Measurements from ENCODE around the gene MINAR1.

MINAR1 gene

DNA sequence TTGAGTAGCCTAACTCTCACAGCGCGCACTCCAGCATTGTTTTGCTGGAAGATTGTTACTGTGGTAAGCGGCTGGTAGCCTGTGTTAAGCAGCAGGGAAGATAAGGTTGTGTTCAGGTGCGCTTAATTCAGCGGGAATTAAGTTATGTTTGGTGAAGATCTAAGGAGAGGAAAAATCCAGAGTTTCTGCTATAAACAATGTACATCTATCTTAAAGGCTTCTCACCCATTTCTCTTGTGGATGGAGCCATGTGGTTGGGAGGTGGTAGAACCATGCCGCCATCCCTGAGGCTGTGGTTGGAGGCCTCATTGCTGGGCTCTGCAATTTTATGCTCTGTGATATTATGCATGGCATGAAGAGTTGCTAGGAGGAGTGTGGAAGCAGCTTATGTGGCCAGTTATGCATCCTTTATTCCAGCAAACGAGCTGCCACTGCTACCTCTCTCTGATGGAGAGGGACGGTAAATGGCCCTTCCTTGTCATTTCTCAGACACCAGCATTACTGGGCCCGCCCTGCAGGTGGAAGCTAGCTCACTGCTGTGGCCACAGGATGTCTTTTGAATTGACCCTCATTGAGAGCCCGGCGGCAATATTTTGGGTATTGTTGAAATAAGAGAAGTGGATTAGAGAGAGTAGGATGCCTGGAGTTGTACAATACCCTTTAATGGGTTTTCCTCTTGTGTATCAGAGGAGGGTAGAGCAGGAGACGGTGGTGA lies 1.3 kb downstream of the MINAR1 start:
- no peak for DNase-seq

DNA sequence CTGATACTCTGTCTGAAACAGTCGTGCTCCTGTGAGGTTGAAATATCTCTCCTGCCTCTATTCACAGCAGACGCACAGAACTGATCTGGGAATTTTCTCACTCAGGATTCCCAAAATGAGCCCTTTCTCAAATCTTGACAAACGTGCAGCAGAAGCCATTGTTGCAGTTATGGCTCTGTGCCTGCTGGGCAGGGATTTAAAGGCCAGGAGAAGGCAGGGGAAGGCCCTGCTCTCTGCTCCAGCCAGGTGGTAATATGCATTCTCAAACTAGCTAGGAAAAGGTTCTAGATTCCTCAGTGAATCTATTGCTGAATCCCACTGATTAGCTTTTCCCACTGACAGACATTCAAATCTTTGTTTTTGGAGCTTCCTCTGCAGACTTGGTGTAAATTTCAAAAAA lies 2.2 kb downstream of the MINAR1 start:
- DNase-seq: no peak

GRCh38 chr15:79436037-79436780 lies 4.1 kb downstream of the MINAR1 start:
- DNase-seq: no peak

GRCh38 chr15:79437275-79438000 lies 5.3 kb downstream of the MINAR1 start:
- DNase-seq: no peak

GRCh38 chr15:79439236-79439635 lies 7.1 kb downstream of the MINAR1 start:
- no peak for DNase-seq

DNA sequence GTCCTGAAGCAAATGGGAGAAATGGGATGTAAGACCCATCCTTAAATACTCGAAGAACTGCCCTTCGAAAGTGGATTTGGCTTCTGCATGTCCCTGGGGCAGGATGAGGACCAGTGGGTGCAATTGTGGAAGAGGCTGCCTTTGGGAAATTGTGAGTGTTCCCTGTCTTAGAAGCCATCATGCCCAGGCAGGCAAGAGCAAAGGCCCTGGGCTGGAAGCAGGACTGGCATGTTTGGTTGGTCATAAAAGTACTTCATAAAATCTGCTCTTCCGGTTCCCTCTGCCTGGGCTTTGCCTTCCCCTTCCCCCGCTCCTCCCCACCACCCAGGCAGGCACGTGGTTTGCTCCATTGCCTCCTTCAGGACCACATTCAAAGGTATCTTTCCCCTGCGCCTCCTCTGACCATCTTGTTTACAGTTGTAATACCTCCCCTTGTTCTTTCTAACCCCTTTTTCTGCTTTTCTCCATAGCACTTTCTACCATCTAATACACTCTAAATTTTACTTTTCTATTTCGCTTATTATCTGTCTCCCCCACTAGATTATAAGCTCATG lies 8.3 kb downstream of the MINAR1 start:
- DNase-seq: no peak

DNA sequence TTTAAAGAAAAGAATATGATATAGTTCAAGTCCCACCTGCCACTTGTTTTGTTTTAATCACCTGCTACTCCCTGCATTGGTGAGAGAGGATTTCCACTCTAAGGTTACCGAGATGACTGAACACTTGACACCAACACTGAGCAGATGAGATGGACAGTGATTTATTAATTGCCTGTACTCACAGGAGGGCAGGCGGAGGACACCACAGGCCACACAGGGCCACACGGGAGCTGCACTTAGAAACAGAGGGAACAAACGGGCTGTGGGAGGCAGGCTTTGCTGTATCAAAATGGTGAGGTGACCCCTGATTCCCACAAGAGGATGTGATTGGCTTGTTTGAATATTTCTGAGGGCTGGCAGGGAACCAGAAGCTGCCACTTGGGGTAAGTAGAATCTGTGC lies 10.8 kb downstream of the MINAR1 start:
- no peak for DNase-seq

DNA sequence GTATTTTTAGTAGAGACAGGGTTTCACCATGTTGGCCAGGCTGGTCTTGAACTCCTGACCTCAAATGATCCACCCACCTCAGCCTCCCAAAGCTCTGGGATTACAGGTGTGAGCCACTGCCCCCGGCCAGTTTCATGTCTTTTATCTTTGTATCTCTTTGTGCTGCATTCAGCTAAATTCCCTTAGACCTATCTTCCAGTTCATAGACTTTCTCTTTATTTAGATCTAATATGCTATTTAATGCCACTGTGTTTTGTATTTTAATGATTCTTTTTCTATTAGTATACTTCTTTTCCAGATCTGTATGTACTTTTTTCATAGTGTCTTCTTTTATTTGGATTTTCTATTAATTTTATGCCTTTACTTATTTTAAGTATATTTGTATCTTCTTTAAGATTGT lies 14.9 kb downstream of the MINAR1 start:
- DNase-seq: no peak

GRCh38 chr15:79450648-79451047 lies 18.5 kb downstream of the MINAR1 start:
- DNase-seq: no peak

GRCh38 chr15:79451361-79451999 lies 19.3 kb downstream of the MINAR1 start:
- DNase-seq: no peak

GRCh38 chr15:79452244-79453051 lies 20.3 kb downstream of the MINAR1 start:
- DNase-seq: no peak

- DNase-seq: no peak
Observed at GRCh38 chr15:79453446-79453845, 21.3 kb downstream of the MINAR1 start.

DNA sequence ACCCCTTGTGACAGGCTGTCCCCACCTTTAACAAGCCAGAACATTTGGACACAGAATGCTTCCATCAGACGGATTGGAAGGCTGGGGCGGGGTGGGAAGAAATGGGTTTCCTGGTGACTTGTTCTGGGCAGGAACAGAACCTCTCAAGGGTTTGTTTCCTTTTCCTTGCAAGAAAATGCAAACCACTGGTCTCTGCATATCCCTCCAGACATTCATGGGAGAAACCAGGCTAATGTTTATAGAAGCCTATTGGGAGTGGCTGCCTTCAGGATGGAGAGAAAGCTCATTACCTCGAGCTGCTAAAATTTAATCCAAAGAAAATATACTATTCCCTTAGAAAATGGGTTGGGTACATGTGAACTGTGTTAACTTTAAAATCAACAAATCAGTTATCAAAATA lies 21.9 kb downstream of the MINAR1 start:
- no peak for DNase-seq

DNA sequence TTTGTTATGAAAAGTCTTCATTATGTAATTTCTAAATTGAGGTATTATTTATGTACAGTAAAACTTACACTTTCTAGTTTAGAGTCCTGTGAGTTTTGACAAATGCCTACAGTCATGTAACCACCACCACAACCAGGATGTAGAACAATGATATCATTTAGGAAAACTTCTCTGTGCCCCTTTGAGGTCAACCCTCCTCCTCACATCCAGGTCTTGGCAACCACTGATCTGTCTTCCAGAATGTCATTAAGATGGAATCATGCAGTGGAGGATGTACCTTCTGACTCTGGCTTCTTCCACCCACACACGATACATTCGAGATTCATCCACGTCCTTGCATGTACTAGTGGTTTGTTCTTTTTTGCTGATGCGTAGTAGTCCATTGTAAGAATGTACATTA lies 23.2 kb downstream of the MINAR1 start:
- DNase-seq: no peak

DNA sequence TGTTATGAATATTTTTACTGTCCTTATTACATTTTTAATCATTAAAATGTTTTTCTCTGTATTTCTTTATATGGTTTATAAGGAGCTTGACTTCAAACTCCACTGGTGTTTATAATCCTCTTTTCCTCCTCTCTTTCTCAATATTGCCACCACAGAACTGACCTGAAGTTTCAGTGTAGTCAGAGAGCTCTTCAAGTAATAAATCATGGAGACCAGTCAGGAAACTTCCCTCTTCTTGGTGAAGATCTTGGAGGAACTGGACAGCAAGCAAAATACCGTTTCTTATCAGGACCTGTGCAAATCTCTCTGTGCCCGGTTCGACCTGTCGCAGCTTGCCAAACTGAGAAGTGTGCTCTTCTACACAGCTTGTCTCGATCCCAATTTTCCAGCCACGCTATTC lies 23.8 kb downstream of the MINAR1 start:
- DNase-seq: no peak

DNA sequence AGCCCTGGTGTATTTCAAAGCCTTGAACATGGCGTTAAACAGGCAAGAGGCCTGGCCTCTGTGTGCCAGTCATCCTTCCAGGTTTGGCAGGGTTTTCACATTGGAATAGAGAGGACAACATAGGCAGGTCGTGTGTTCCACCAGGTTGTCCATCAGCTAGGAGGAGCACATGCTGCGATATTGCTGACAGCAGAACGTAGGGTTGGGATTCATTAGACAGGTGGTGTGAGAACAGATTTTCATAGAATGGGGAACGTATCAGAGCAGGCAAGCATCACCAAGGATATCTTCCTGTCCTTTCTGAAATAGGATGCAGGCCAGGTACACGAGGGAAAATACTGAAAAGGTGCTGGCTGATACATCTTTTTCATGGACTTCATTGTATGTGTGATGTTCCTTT lies 26.4 kb downstream of the MINAR1 start:
- no peak for DNase-seq

DNA sequence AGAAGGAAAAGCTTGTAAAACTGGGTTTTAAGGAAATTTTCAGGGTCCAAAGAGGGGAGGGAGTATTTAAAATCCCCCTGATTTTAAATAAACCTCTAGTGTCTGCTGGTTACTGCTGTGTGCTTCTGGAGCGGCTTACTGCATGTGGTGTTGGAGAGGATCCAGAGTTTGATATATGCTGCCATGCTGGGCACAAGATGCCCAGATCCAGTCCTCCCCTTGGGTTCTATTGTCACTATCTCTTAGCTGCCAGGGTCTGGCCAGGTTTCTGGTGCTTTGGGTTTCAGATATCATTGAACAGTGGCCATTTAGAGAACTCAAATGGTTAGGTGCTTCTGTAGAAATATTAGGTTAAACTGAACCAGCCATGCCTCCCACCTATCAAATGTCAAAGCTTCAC lies 27.5 kb downstream of the MINAR1 start:
- DNase-seq: no peak

DNA sequence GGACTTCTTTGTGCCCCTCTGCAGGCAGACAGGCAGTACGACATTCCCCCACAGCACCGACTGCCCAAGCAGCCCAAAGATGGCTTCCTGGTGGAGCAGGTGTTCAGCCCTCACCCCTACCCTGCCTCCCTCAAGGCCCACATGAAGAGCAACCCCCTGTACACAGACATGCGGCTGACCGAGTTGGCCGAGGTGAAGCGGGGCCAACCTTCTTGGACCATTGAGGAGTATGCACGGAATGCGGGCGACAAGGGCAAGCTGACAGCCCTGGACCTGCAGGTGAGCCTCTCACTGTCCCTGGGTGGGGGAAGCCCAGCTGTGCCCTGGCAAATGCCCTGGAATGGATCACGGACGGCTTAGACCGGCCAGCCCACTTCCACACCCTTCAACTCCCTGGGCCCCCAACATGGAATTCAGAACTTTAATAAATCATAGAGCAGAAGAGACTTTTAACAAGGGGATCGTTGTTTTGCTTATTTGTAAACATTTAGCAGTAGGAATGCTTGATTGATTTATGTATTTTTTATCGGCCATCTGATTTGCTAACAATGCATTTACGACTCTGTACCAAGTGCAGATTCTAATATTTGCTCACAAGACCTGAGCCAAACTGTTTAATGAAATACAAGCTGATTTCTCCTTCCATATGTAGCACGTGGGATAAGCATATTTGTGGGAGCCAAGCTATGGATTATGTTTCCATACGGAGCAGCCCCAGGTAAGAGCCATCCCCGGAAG lies 31.1 kb downstream of the MINAR1 start:
- DNase-seq: no peak

GRCh38 chr15:79463781-79464270 lies 31.7 kb downstream of the MINAR1 start:
- no peak for DNase-seq

GRCh38 chr15:79466488-79466887 lies 34.4 kb downstream of the MINAR1 start:
- no peak for DNase-seq

GRCh38 chr15:79467865-79468586 lies 35.9 kb downstream of the MINAR1 start:
- DNase-seq: no peak

Data from NCI-H446 (cell line).